RWPE2 (cell line): ENCODE measurements around the gene ARHGAP4.

Experiments used
- ATAC-seq: fragments of 200-7000 bp; cut with Tn5 transposase; 3 replicates; pipeline ENCODE4 v1.9.1; 2021; ENCODE audit warnings: low read depth
- DNase-seq: peaks from one replicate; pipeline ENCODE4 v3.0.0-alpha.2; 2020; ENCODE audit warnings: low spot score
- H3K27ac ChIP-seq: fragments of 450-650 bp; 2 replicates; pipeline ENCODE4 v1.5.1; 2017; ENCODE audit warnings: mild to moderate bottlenecking; ENCODE audit not compliant: poor library complexity, severe bottlenecking
- H3K27me3 ChIP-seq: fragments of 250-450 bp; sonication (Bioruptor Pico); 2 replicates; pipeline ENCODE4 v1.5.1; 2021; ENCODE audit warnings: mild to moderate bottlenecking, moderate library complexity; ENCODE audit not compliant: insufficient read depth, poor library complexity, severe bottlenecking
- H3K36me3 ChIP-seq: fragments of 250-450 bp; sonication (Bioruptor Pico); 2 replicates; pipeline ENCODE4 v1.5.1; 2020; ENCODE audit warnings: low read depth, mild to moderate bottlenecking, moderate library complexity
- H3K4me1 ChIP-seq: fragments of 250-450 bp; sonication (Bioruptor Pico); 2 replicates; pipeline ENCODE4 v1.5.1; 2021; ENCODE audit warnings: mild to moderate bottlenecking, moderate library complexity; ENCODE audit not compliant: insufficient read depth, poor library complexity, severe bottlenecking
- H3K4me3 ChIP-seq: fragments of 250-450 bp; sonication (Bioruptor Pico); 2 replicates; pipeline ENCODE4 v1.5.1; 2021; ENCODE audit warnings: mild to moderate bottlenecking, moderate library complexity; ENCODE audit not compliant: severe bottlenecking
- H3K9me3 ChIP-seq: fragments of 250-450 bp; sonication (Bioruptor Pico); 2 replicates; pipeline ENCODE4 v1.5.1; 2021; ENCODE audit warnings: mild to moderate bottlenecking, moderate library complexity; ENCODE audit not compliant: severe bottlenecking
- CTCF ChIP-seq: fragments of 450-650 bp; IDR thresholded peaks from one replicate; pipeline ENCODE4 v1.5.1; 2017; ENCODE audit warnings: mild to moderate bottlenecking, moderate library complexity; ENCODE audit not compliant: poor library complexity, severe bottlenecking

Gene ARHGAP4

GRCh38 chrX:153969904-153970356 lies 43.9 kb upstream of the ARHGAP4 start:
- no peak for DNase-seq
- no peaks in the 10 kb centered on the region for H3K9me3 ChIP-seq
- no peaks in the 10 kb centered on the region for H3K27me3 ChIP-seq
- peaks cover 25% of the 10 kb centered on the region for H3K36me3 ChIP-seq
- no peak for TF ChIP-seq CTCF
- peak overlapping the region; percentile 92 for H3K27ac ChIP-seq
- peak overlapping the region; percentile 88 for H3K4me3 ChIP-seq
- no peak for ATAC-seq
- no peaks in the 10 kb centered on the region for H3K4me1 ChIP-seq

GRCh38 chrX:153969125-153969903 lies 43.2 kb upstream of the ARHGAP4 start:
- no peak for TF ChIP-seq CTCF
- no peak for ATAC-seq
- Histone ChIP-seq H3K4me3 (peak overlapping the region; percentile 88), H3K9me3 (no peaks in the 10 kb centered on the region), H3K36me3 (peaks cover 25% of the 10 kb centered on the region), H3K27ac (peak overlapping the region; percentile 92), H3K4me1 (no peaks in the 10 kb centered on the region), H3K27me3 (no peaks in the 10 kb centered on the region)
- DNase-seq = no peak

GRCh38 chrX:153968754-153969124 lies 42.7 kb upstream of the ARHGAP4 start:
- TF ChIP-seq CTCF = no peak
- Histone ChIP-seq H3K27ac (no peak overlapping the region), H3K9me3 (no peaks in the 10 kb centered on the region), H3K4me1 (no peaks in the 10 kb centered on the region), H3K4me3 (peak overlapping the region; percentile 88), H3K27me3 (no peaks in the 10 kb centered on the region), H3K36me3 (peaks cover 25% of the 10 kb centered on the region)
- ATAC-seq = no peak
- DNase-seq = no peak

GRCh38 chrX:153968255-153968654 lies 42.2 kb upstream of the ARHGAP4 start:
- no peaks in the 10 kb centered on the region for H3K9me3 ChIP-seq
- H3K36me3 ChIP-seq = peaks cover 26% of the 10 kb centered on the region
- H3K4me3 ChIP-seq = no peak overlapping the region
- no peaks in the 10 kb centered on the region for H3K4me1 ChIP-seq
- H3K27ac ChIP-seq = no peak overlapping the region
- ATAC-seq = no peak
- TF ChIP-seq CTCF = no peak
- DNase-seq = no peak
- H3K27me3 ChIP-seq = no peaks in the 10 kb centered on the region
